Measurements from ENCODE around the gene SCGB1C2.

- TF ChIP-seq FOXK2 (IDR thresholded peaks at IDR 0.05) (no peak), PKNOX1 (IDR thresholded peaks at IDR 0.05) (no peak), SP1 (IDR thresholded peaks at IDR 0.05) (no peak), NFRKB (IDR thresholded peaks at IDR 0.05) (no peak), ZNF384 (IDR thresholded peaks at IDR 0.05) (no peak), TARDBP (IDR thresholded peaks at IDR 0.05) (no peak), SUZ12 (IDR thresholded peaks at IDR 0.05) (no peak), FOXM1 (IDR thresholded peaks at IDR 0.05; ENCODE audit: borderline replicate concordance) (no peak)
Observed at GRCh38 chr17:177762-178161, 40.4 kb downstream of the SCGB1C2 start.

All from HEK293T (cell line).